A673 (cell line): ENCODE data around the gene KCNK16.

Experiments used
- CTCF ChIP-seq: fragments of 300-800, 200-600 bp; sonication (generic); conservative IDR thresholded peaks from 2 replicates; pipeline ENCODE4 v1.5.1; 2017; ENCODE audit warnings: low read depth, mild to moderate bottlenecking, antibody characterized with exemption, low read length, moderate library complexity, mixed read lengths
- EZH2 ChIP-seq: fragments of 200-600 bp; sonication (generic); IDR thresholded peaks from 2 replicates; pipeline ENCODE4 v1.6.1; 2017; ENCODE audit warnings: borderline replicate concordance, low read depth, mild to moderate bottlenecking, mixed read lengths, antibody characterized with exemption, low read length; ENCODE audit not compliant: poor library complexity, severe bottlenecking

GRCh38 chr6:39268171-39268570 lies 54.3 kb downstream of the KCNK16 start:
- TF ChIP-seq EZH2, result no peak
- no peak for TF ChIP-seq CTCF
